GM19452 (cell line): ENCODE measurements around the gene ZNRF3.
"Not testable (repeated sequence)": the region's sequence is repeated elsewhere in the genome, so short reads cannot be mapped to it uniquely, and the experiment has no call there.

ENCODE experiments used
- ATAC-seq: cut with Tn5 transposase; IDR thresholded peaks from one replicate; pipeline ENCODE4 v1.9.1; 2021; ENCODE audit not compliant: unreplicated experiment

ZNRF3 gene

GRCh38 chr22:28883917-28884746, 760 bp downstream of the ZNRF3 start:
- no peak for ATAC-seq

GRCh38 chr22:28884747-28885350, 1.5 kb downstream of the ZNRF3 start:
- ATAC-seq, result no peak

GRCh38 chr22:28885939-28886338, 2.6 kb downstream of the ZNRF3 start:
- ATAC-seq, result no peak

GRCh38 chr22:28886679-28887078, 3.3 kb downstream of the ZNRF3 start:
- not testable (repeated sequence) for ATAC-seq

GRCh38 chr22:28887725-28888459, 4.5 kb downstream of the ZNRF3 start:
- no peak for ATAC-seq

GRCh38 chr22:28889478-28890024, 6.2 kb downstream of the ZNRF3 start:
- no peak for ATAC-seq

GRCh38 chr22:28891156-28891733, 7.9 kb downstream of the ZNRF3 start:
- no peak for ATAC-seq

GRCh38 chr22:28892175-28892731, 8.9 kb downstream of the ZNRF3 start:
- no peak for ATAC-seq

- no peak for ATAC-seq
Observed at GRCh38 chr22:28893810-28894209, 10.4 kb downstream of the ZNRF3 start.

- no peak for ATAC-seq
Observed at GRCh38 chr22:28894334-28894733, 11.0 kb downstream of the ZNRF3 start.

- no peak for ATAC-seq
Observed at GRCh38 chr22:28894807-28895206, 11.4 kb downstream of the ZNRF3 start.

GRCh38 chr22:28896611-28897010, 13.2 kb downstream of the ZNRF3 start:
- no peak for ATAC-seq

GRCh38 chr22:28898233-28898629, 14.9 kb downstream of the ZNRF3 start:
- ATAC-seq, result no peak

GRCh38 chr22:28899199-28899853, 16.0 kb downstream of the ZNRF3 start:
- ATAC-seq, result no peak

- no peak for ATAC-seq
Observed at GRCh38 chr22:28900379-28900925, 17.1 kb downstream of the ZNRF3 start.

GRCh38 chr22:28902490-28902889, 19.1 kb downstream of the ZNRF3 start:
- no peak for ATAC-seq

- ATAC-seq, result no peak
Observed at GRCh38 chr22:28903080-28903479, 19.7 kb downstream of the ZNRF3 start.

- no peak for ATAC-seq
Observed at GRCh38 chr22:28903729-28904128, 20.4 kb downstream of the ZNRF3 start.

GRCh38 chr22:28904211-28904896, 21.0 kb downstream of the ZNRF3 start:
- no peak for ATAC-seq
